Central memory CD4-positive, alpha-beta T cell (primary cell): Measurements from ENCODE around the gene LRWD1.
"Not testable (repeated sequence)": the region's sequence is repeated elsewhere in the genome, so short reads cannot be mapped to it uniquely, and the experiment has no call there.

Experiments
- DNase-seq: peaks from one replicate; pipeline ENCODE4 v3.0.0; 2022

The LRWD1 gene

DNA sequence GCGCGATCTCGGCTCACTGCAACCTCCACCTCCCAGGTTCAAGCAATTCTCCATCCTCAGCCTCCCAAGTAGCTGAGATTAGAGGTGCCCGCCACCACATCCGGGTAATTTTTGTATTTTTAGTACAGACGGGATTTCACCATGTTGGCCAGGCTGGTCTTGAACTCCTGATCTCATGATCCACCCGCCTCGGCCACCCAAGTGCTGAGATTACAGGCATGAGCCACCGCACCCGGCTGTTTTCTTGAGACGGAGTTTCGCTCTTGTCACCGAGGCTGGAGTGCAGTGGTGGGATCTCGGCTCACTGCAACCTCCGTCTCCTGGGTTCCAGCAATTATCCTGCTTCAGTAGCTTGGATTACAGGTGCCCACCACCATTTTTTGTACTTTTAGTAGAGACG is 33.5 kb downstream of the LRWD1 start:
- DNase-seq, result not testable (repeated sequence)

DNA sequence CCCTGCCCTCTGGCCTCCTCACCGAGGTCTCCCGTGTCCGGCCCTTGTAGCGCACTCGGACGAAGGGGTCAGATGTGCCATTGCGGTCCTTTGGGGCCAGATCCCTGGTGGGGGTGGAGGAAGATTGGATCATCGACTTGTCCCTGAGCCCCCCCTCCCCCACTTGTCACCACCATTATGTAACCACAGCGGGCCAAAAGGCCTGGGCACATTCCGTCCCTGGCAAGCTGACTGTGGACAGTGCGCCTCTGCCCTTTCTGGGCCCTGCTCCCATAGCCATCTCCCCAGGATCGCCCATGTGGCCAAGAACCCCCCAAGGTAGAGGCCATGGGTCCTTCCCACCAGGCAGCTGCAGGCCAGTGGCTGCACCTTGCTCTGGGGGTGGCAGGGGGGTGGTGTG is 38.4 kb downstream of the LRWD1 start:
- DNase-seq, result not testable (repeated sequence)

DNA sequence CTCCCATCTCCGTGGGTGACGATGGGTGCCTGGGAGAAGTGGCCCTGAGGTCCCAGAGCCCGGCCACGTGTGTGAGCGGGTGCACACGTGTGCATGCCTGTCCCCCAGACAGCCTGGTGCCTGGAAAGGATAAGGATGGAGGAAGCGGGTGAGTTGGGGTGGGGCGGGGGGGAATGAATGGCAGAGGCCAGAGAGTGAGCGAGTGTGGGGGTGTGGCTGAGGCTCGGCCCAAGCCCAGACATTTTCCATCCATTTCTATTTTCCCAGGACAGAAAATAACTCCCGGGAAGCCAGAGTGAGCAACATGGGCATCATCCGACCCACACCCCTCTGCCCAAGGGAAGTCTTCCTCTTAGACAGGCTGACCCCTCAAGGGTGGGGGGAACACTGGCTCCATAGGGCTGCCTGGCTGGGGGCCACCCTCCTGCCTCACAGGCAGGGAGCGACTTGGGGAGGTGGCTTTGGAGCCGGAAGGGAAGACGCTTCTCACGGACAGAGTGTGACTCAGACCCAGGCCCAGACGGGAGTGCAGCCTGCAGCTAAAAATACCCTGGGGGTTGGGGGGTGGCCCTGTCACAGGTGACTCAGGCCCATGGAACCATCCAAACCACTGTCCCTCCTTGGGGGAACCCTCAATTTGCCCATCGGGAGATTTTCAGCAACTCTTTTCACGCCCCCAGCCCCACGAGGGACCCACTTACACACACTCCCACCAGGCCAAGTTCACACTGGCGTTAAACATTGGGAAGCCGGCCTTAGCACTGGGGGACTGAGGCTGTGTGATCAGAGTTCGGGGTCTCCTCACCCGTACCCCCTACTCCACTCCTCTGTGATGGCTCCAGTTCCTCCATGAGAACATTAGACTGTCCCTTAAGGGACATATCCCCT is 40.8 kb downstream of the LRWD1 start:
- not testable (repeated sequence) for DNase-seq

DNA sequence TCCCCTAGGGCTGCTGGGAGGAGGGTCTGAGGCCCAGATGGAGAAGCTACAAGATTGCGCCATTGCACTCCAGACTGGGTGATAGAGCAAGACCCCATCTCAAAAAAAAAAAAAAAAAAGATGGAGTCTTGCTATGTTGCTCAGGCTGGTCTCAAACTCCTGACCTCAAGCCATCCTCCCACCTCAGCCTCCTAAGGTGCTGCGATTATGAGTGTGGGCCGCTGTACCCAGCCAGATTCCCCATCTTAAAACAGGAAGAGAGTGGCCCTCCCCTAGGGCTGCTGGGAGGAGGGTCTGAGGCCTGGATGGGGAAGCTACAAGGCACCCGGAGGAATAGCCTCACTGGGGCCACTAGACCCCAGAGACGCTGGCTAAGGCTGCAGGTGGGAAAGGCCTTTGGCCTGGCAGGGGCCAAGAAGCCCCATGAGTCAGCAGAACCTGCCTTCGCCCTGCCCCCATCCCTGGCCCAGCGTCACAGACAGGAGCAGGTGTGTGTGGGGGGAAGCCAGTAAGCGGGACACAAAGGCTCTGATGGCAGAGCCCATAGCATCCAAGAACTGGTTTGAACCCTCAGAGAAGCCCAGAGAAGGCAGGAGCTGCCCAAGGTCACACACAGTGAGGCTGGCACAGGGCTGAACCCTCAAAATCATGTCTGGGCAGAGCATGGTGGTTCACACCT is 42.8 kb downstream of the LRWD1 start:
- not testable (repeated sequence) for DNase-seq

DNA sequence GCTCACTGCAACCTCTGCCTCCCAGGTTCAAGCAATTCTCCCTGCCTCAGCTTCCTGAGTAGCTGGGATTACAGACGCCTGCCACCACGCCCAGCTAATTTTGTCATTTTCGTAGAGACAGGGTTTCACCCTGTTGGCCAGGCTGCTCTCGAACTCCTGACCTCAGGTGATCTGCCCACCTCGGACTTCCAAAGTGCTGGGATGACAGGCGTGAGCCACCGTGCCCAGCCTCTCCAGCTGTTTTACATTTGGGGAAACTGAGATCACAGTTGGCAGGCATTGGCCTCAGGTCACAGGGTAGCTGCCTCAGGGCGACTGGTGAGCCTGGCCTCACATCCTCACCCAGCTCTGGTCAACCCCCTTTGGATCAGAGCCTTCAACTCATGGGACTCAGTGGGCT is 45.8 kb downstream of the LRWD1 start:
- DNase-seq, result not testable (repeated sequence)

DNA sequence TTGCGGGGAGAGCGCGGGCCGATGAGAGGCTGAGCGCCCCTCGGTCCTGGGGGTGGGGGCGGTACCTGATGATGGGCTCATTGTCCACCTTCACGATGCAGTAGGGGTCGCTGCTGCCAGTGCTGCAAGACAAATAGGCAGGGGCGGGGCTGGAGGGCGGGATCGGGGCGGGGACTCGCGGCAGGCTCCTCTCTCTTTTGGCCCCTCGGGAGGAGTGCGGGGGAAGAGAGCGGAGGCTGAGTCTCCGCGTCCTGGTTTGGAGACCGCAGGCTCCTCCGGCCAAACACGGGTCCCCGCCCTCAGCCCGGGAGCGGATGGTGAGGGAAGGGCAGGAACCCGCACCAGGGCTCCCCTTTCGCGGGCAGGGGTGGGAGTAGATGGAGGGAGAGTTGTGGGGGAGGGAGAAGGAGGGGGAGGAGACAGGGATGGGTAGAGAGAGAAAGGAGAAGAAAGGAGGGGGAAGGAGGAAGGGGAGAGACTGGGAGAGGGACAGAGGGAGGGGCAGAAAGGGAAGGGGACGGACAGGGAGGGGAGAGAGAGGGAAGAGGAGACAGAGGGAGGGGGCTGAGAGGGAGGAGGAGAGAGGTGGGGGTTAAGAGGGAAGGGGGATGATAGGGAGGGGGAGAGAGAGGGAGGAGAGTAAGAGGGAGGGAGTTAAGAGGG is 47.2 kb downstream of the LRWD1 start:
- DNase-seq, result not testable (repeated sequence)

DNA sequence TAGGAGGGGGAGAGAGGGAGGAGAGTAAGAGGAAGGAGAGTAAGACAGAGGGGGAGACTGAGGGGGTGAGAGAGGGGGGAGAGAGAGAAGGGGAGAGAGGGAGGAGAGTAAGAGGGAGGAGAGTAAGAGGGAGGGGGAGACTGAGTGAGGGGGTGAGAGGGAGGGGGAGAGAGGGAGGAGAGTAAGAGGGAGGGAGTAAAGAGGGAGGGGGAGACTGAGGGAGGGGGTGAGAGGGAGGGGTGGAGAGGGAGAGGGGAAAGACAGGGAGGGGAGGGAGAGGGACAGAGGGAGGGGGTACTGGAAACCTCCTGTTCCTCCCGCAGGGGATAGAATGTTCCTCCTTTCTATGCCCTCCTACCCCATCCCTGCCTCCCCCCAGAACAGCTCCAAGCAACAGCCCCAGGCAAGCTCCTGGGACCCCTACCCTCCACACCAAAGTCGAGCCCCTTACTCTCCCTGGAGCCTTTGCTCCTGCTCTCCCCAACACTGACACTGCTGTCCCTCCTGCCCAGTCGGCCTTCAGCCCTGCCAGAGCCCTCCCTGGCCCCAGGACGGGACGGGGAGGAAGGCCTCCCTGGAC is 47.9 kb downstream of the LRWD1 start:
- DNase-seq, result not testable (repeated sequence)

DNA sequence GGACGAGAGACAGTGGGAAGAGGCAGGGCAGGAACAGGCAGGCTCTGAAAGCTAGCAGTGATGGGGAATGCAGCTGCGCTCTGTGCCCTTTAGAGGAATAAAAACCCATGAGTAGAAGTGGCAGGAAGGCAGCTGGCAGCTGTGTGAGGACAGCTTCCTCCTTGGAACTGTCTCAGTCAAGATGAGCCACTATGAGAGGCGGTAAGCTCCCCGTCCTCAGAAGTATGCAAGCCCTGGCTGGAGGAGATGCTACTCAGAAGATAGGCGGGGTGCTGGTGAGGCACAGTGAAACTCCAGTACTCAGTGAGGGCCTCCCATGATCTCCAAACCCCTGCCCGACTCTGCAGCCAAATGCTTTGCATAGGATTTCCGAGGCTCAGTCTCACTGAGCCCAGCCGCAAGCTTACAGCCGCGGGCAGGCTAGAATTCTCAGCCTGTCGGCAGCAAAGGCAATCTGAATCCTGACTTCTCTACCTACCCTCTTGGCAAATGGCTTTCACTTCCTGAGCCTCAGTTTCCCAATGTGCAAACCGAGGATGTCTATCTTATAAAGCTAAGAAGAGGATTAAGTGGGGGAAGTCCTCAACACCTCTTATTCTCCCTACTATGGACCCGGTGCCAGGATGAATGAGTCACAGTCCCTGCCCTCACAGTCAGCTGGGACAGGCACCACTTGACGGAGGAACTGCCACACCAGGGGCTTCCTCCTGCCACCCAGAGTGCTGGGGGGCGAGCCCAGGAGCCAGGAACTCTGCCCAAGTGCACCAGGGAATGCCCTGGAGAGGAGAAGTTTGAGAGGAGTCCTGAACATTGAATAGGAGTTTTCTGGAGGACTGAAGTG is 50.3 kb downstream of the LRWD1 start:
- DNase-seq, result not testable (repeated sequence)

DNA sequence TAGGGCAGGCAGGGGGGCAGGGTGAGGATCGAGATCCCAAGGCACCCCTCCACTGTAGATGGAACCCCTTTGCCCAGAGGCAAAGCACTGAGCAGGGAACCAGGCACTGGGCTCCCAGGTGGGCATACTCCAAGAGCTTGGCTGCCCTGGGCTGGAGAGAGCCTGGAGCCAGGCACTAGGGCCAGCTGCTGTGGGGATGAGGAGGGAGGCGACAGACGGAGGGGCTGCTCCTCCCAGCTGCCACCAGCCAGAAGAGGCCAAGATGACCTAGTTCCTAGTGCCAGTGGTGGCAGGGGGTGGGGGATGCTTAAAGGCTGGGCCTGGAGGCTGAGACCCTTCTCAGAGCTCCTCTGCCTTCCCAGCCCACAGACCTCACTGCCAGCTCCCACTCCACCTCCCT is 51.1 kb downstream of the LRWD1 start:
- DNase-seq, result not testable (repeated sequence)

DNA sequence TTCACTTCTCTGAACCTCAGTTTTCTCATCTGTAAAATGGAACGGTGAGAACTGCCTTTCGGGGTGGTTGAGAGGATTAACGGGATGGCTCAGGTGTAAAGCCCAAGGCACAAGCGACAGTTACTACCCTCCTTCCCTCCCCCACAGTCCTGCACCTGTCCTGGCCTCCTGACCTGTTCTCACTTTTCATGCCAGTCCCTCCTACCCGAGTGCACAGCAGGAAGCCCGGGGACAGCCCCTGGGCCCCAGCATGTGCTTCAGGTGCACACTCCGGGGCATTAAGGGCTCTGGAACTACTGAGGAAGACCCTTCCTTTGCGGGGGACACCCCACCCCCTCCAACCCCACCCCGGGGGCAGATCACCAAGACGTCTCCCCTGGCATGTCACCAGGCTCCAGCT is 52.2 kb downstream of the LRWD1 start:
- not testable (repeated sequence) for DNase-seq

DNA sequence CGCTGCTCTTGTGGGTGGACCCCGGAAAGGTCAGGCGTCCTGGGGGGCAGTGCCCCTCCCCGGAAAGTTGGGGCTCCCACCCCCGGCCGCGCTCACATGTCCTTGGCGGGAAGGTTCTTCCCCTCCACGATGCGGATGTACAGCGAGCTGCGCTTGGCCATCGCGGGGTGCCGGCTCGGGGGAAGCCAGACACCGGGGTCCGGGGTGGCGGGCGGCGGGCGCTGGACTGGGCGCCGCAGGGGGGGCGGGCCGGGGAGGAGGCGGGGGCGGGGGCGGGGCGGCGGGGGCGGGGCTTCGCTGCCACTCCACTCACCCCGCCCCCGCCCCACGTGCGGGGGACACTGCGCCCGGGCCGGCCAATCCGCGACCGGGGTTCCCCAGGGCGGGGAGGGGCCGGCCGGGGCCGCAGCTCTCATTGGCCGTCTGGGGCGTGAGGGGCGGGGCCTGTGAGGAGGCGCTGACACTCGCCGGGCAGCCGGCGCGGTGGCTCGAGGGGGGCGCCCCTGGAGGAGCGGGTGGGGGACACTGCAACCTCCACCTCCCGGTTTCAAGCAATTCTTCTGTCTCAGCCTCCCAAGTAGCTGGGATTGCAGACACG is 52.9 kb downstream of the LRWD1 start, which contains the start of gene RASA4B:
Gene RASA4B, minus strand, starts transcription at position 228 of the 598 bp plus-strand sequence. Its CDS starts 67 bp downstream, at position 161.
- not testable (repeated sequence) for DNase-seq

DNA sequence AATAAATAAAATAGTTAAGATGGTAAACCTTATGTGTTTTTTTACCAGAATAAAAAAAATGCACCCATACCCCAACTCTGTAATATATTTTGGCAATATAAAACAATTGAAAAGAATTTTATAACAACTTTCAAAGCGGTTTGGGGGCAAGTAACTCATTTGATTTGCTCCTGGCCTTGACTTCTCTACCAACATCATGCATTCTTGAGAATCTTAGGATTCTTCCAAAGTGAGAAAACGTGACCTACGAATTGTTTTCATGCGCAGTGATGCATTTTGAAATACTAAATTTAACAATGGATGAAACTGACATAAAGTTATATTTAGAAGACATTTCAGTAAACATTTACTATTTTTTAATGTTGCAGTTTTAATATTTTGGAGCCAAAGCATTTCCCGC is 56.0 kb downstream of the LRWD1 start:
- not testable (repeated sequence) for DNase-seq
